Measurements from ENCODE around the gene PDSS2. TPM values are rescaled to one million over a fixed set of nuclear protein-coding genes. Genes with fewer than 3 reads are reported as not detected.
A peak's percentile ranks its signal among the peaks of the same experiment; 100 is the strongest.

PDSS2 gene
- total and polyA plus RNA-seq, 4 donors, result 10.5 to 20.9 (median 16.0) TPM

DNA sequence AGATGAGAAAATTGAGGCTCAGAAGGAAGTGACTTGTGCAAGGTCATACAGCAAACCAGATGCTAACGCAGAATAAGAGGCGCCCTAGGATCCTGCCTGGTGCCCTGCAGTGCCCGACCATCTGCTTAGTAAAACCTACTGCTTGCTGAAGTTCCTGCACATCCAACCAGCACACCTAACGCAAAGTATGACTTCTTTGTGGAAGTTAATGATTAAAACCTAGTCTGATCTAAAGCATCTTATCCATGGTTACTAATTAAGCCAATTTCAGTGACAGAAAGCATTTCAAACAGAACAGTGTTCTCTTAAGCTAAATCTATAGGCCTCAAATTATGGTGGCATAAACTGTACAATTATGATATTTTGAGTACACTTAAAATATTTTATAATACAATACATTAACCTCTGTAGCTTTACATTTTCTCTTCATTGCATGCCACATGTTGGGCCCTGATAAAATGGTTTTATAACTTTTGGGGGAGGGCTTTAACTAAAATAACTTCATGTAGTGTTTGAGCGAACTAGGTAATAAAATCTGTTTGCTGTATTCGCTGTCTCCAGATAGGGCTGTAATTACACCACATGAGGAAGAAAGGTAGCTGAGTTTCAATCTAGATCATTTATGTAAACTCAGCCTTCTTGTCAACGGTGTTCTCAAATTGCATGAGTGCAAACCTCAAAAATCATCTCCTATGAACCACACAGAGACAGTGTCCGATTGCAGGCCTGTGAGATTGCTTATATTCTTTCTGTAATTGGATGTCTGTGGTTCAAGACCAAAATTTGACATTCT lies 306.5 kb downstream of the PDSS2 start:
- Histone ChIP-seq H3K27me3 (ENCODE audit: control insufficient read depth in 4 of 4, insufficient read depth in 4 of 4, low read length in 3 of 4) (no peaks in the 10 kb centered on the region), H3K9me3 (ENCODE audit: control insufficient read depth in 4 of 4, low read length in 3 of 4) (no peaks in the 10 kb centered on the region), H3K36me3 (ENCODE audit: control insufficient read depth in 4 of 4, insufficient read depth in 3 of 4, low read depth in 1 of 4, low read length in 3 of 4) (no peaks in the 10 kb centered on the region), H3K9ac (ENCODE audit: low read depth in 1 of 2, low read length in 2 of 2) (no peak overlapping the region), H3K27ac (ENCODE audit: low read depth in 1 of 2, low read length in 2 of 2) (peak overlapping the region in 1 of 2 donors; percentile 35), H3K4me3 (ENCODE audit: low read depth in 1 of 3, low read length in 3 of 3) (no peak overlapping the region), H3K4me1 (ENCODE audit: control insufficient read depth in 4 of 4, insufficient read depth in 4 of 4, low read length in 3 of 4) (peaks cover 0 to 25% (median 15%) of the 10 kb centered on the region in 4 donors)
- 57% methylated on average over 8 of the region's 8 CpGs for WGBS
- DNase-seq (ENCODE audit: low spot score), result no peak
- TF ChIP-seq REST (IDR thresholded peaks at IDR 0.05), result no peak
- TF ChIP-seq FOXA2 (IDR thresholded peaks at IDR 0.05), result no peak
- peak; percentile 48 for TF ChIP-seq SP1 (IDR thresholded peaks at IDR 0.05)
- TF ChIP-seq RAD21 (IDR thresholded peaks at IDR 0.05), result peak in 1 of 2 donors; percentile 6
- peak; percentile 35 for TF ChIP-seq TAF1 (conservative IDR thresholded peaks at IDR 0.05)

- TF ChIP-seq HNF4A (conservative IDR thresholded peaks at IDR 0.05) (no peak), SP1 (IDR thresholded peaks at IDR 0.05) (no peak), TAF1 (conservative IDR thresholded peaks at IDR 0.05) (no peak), CTCF (IDR thresholded peaks at IDR 0.05; ENCODE audit: low read depth, low read length, missing input control) (no peak), RAD21 (IDR thresholded peaks at IDR 0.05) (no peak)
- TF ChIP-seq, protein P1, sequence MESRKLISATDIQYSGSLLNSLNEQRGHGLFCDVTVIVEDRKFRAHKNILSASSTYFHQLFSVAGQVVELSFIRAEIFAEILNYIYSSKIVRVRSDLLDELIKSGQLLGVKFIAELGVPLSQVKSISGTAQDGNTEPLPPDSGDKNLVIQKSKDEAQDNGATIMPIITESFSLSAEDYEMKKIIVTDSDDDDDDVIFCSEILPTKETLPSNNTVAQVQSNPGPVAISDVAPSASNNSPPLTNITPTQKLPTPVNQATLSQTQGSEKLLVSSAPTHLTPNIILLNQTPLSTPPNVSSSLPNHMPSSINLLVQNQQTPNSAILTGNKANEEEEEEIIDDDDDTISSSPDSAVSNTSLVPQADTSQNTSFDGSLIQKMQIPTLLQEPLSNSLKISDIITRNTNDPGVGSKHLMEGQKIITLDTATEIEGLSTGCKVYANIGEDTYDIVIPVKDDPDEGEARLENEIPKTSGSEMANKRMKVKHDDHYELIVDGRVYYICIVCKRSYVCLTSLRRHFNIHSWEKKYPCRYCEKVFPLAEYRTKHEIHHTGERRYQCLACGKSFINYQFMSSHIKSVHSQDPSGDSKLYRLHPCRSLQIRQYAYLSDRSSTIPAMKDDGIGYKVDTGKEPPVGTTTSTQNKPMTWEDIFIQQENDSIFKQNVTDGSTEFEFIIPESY (IDR thresholded peaks at IDR 0.05), result no peak
- TF ChIP-seq, protein P2, sequence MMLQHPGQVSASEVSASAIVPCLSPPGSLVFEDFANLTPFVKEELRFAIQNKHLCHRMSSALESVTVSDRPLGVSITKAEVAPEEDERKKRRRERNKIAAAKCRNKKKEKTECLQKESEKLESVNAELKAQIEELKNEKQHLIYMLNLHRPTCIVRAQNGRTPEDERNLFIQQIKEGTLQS (IDR thresholded peaks at IDR 0.05), result no peak
- 98% methylated on average over 4 of the region's 4 CpGs for WGBS
These were observed 314.7 kb downstream of the PDSS2 start for GRCh38 chr6:107144666-107145065.

More at GRCh38 chr6:107144666-107145065, 314.7 kb downstream of the PDSS2 start:
- H3K36me3 ChIP-seq (ENCODE audit: control insufficient read depth in 4 of 4, insufficient read depth in 3 of 4, low read depth in 1 of 4, low read length in 3 of 4), result no peaks in the 10 kb centered on the region
- DNase-seq (ENCODE audit: low spot score), result no peak
- no peak overlapping the region for H3K4me3 ChIP-seq (ENCODE audit: low read depth in 1 of 3, low read length in 3 of 3)
- H3K9ac ChIP-seq (ENCODE audit: low read depth in 1 of 2, low read length in 2 of 2), result no peak overlapping the region
- H3K27me3 ChIP-seq (ENCODE audit: control insufficient read depth in 4 of 4, insufficient read depth in 4 of 4, low read length in 3 of 4), result no peaks in the 10 kb centered on the region
- H3K9me3 ChIP-seq (ENCODE audit: control insufficient read depth in 4 of 4, low read length in 3 of 4), result no peaks in the 10 kb centered on the region
- H3K4me1 ChIP-seq (ENCODE audit: control insufficient read depth in 4 of 4, insufficient read depth in 4 of 4, low read length in 3 of 4), result no peaks in the 10 kb centered on the region
- no peak overlapping the region for H3K27ac ChIP-seq (ENCODE audit: low read depth in 1 of 2, low read length in 2 of 2)
